ENCODE measurements around the gene SHC3.

- TF ChIP-seq CTCF (IDR thresholded peaks at IDR 0.05 in 2 of 3, conservative IDR thresholded peaks at IDR 0.05 in 1 of 3; ENCODE audit: borderline replicate concordance in 1 of 3, insufficient read depth in 1 of 3, low read depth in 2 of 3, low read length in 2 of 3) (no peak), FOSL1 (IDR thresholded peaks at IDR 0.05; ENCODE audit: low read depth) (no peak), MAX (IDR thresholded peaks at IDR 0.05) (no peak), ZNF274 (IDR thresholded peaks at IDR 0.05; ENCODE audit: low read depth, low read length) (no peak), REST (IDR thresholded peaks at IDR 0.05; ENCODE audit: low read depth) (no peak), EZH2 (IDR thresholded peaks at IDR 0.05) (no peak), POLR2AphosphoS5 (IDR thresholded peaks at IDR 0.05; ENCODE audit: low read depth, low read length) (no peak), POLR2A (IDR thresholded peaks at IDR 0.05; ENCODE audit: borderline replicate concordance, extremely low read depth, insufficient read depth, insufficient read length) (no peak), TCF7L2 (IDR thresholded peaks at IDR 0.05; ENCODE audit: borderline replicate concordance, extremely low read depth, insufficient read depth, insufficient read length) (no peak)
Observed at GRCh38 chr9:89025553-89025952, 153.1 kb downstream of the SHC3 start.

All from HCT116 (cell line).